ENCODE data around the gene NAALADL2.

GRCh38 chr3:175082631-175083030, 223.5 kb downstream of the NAALADL2 start:
- TF ChIP-seq SUZ12 (IDR thresholded peaks at IDR 0.05; ENCODE audit: low read length), result no peak
- no peak for TF ChIP-seq NRF1 (IDR thresholded peaks at IDR 0.05; ENCODE audit: low read depth, low read length)
- TF ChIP-seq GTF2F1 (IDR thresholded peaks at IDR 0.05; ENCODE audit: borderline replicate concordance, low read depth, low read length), result no peak
- no peak for TF ChIP-seq EP300 (IDR thresholded peaks at IDR 0.05; ENCODE audit: borderline replicate concordance in 1 of 2, low read depth in 2 of 2, low read length in 2 of 2)
- TF ChIP-seq, protein P1, sequence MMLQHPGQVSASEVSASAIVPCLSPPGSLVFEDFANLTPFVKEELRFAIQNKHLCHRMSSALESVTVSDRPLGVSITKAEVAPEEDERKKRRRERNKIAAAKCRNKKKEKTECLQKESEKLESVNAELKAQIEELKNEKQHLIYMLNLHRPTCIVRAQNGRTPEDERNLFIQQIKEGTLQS (IDR thresholded peaks at IDR 0.05; ENCODE audit: insufficient read depth, low read depth, low read length), result no peak
- TF ChIP-seq, protein P2, sequence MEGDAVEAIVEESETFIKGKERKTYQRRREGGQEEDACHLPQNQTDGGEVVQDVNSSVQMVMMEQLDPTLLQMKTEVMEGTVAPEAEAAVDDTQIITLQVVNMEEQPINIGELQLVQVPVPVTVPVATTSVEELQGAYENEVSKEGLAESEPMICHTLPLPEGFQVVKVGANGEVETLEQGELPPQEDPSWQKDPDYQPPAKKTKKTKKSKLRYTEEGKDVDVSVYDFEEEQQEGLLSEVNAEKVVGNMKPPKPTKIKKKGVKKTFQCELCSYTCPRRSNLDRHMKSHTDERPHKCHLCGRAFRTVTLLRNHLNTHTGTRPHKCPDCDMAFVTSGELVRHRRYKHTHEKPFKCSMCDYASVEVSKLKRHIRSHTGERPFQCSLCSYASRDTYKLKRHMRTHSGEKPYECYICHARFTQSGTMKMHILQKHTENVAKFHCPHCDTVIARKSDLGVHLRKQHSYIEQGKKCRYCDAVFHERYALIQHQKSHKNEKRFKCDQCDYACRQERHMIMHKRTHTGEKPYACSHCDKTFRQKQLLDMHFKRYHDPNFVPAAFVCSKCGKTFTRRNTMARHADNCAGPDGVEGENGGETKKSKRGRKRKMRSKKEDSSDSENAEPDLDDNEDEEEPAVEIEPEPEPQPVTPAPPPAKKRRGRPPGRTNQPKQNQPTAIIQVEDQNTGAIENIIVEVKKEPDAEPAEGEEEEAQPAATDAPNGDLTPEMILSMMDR (IDR thresholded peaks at IDR 0.05; ENCODE audit: control extremely low read depth in 1 of 3, insufficient read depth in 1 of 3, low read depth in 1 of 3, low read length in 3 of 3), result no peak
- TF ChIP-seq JUN (IDR thresholded peaks at IDR 0.05; ENCODE audit: low read depth, low read length), result no peak
- TF ChIP-seq SIN3A (conservative IDR thresholded peaks at IDR 0.05 in 1 of 2, IDR thresholded peaks at IDR 0.05 in 1 of 2; ENCODE audit: low read depth in 1 of 2, low read length in 2 of 2), result no peak
- TF ChIP-seq POLR2AphosphoS5 (IDR thresholded peaks at IDR 0.05; ENCODE audit: low read depth, low read length), result no peak
